Coronary artery (tissue), 2 donors: Measurements from ENCODE around the gene TBC1D2.

Experiments used
- DNase-seq: peaks from one replicate; pipeline ENCODE4 v3.0.0-alpha.2; 2017; ENCODE audit warnings: low spot score
- H3K27ac ChIP-seq, 2 donors: fragments of 200-600 bp; sonication (generic); one replicate each; pipeline ENCODE4 v1.5.1; 2016 to 2019
- H3K4me3 ChIP-seq: fragments of 200-600 bp; sonication (generic); 2 replicates; pipeline ENCODE4 v1.5.1; 2016; ENCODE audit warnings: mild to moderate bottlenecking, moderate library complexity
- CTCF ChIP-seq: fragments of 200-600 bp; sonication (generic); IDR thresholded peaks from one replicate; pipeline ENCODE4 v1.5.1; 2019; ENCODE audit warnings: antibody characterized with exemption

TBC1D2 gene

DNA sequence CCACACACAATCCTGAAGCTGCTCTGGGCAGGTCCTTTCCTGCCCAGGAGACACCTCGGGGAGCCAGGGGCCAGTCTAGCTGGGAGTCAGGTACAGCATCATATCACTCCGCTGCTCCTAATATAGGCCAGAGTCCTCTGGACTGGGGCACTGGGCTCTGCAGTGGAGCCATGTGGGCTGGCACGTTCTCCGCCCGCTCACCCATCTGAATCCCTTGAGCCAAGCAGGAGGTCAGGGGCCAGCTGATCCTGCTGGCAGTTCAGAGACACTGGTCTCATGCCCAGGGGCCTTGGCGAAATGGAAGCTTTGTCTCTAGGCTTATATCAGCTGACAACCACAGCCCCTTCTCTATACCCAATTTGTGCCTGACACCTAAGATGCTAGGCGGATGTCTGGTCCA is 53.7 kb downstream of the TBC1D2 start:
- Histone ChIP-seq H3K27ac (no peak overlapping the region), H3K4me3 (no peak overlapping the region)
- no peak for TF ChIP-seq CTCF
- no peak for DNase-seq

DNA sequence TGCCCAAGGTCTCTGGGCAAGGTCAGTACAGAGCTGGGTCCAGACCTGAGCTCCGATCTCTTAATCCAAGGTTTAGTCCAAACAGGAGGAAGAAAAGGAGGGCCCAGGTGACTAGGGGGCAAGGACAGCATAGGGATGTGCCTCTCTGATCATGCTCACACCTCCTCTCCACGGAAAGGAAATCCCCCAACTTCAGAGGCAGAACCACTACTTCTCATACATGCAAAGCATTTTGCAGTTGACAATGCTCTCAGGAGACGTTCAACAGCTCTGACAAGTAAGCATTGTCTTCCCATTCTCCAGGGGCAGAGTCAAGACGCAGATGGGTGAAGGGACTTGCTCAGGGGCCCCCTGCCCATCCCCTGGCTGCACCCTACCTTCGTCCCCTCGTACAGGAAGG is 54.3 kb downstream of the TBC1D2 start:
- TF ChIP-seq CTCF, result no peak
- Histone ChIP-seq H3K4me3 (no peak overlapping the region), H3K27ac (no peak overlapping the region)
- no peak for DNase-seq

GRCh38 chr9:98199388-98200033 is 55.9 kb downstream of the TBC1D2 start:
- Histone ChIP-seq H3K27ac (no peak overlapping the region), H3K4me3 (no peak overlapping the region)
- DNase-seq, result no peak
- no peak for TF ChIP-seq CTCF

DNA sequence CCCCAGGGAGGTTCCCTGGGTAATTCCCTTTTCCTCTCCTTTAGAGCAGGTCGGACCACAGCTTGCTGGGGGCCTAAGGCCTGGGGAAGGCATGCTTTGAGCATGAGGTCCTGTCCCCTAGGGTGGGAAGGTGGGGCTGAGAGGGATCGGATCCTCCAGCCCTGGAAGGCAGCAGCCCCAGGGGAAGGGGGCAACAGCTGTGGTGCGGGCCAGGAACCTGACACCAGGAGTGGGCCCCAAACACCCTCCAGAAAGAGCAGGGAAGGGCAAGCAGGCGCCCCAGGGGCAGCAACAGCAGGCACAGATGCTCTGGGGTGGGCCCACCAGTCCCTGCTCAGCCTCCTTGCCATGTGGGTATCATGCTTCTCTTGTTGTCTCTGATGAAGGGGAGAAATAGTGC is 59.8 kb downstream of the TBC1D2 start:
- H3K4me3 ChIP-seq, result no peak overlapping the region
- no peak for DNase-seq
- no peak for TF ChIP-seq CTCF
- no peak overlapping the region for H3K27ac ChIP-seq

- TF ChIP-seq CTCF, result no peak
- Histone ChIP-seq H3K27ac (peak overlapping the region in 1 of 2 donors; percentile 76), H3K4me3 (peak overlapping the region; percentile 79)
- DNase-seq, result no peak
Observed at GRCh38 chr9:98193336-98193944, 62.0 kb downstream of the TBC1D2 start.

- TF ChIP-seq CTCF, result no peak
- peak within 1 kb of the TSS; percentile 33 to 76 for H3K27ac ChIP-seq
- no peak for DNase-seq
- peak within 1 kb of the TSS; percentile 79 for H3K4me3 ChIP-seq
Observed at GRCh38 chr9:98192503-98193335, 62.7 kb downstream of the TBC1D2 start, which contains the start of gene CORO2A. CORO2A (minus strand) TSS chr9:98192637; CDS start chr9:98157660, 34,977 bp downstream.
